Activated CD4-positive, alpha-beta T cell treated with anti-CD3 and anti-CD28 coated beads, Interleukin-2, amount 50 U/mL, for 16 hours (primary cell): ENCODE results near the gene FERMT1.
A peak's percentile ranks its signal among the peaks of the same experiment; 100 is the strongest.
"Not testable (repeated sequence)": the region's sequence is repeated elsewhere in the genome, so short reads cannot be mapped to it uniquely, and the experiment has no call there.

Experiments
- DNase-seq: peaks from one replicate; pipeline ENCODE4 v3.0.0-alpha.2; 2020

FERMT1 gene

GRCh38 chr20:6038256-6038655, 84.6 kb downstream of the FERMT1 start:
- no peak for DNase-seq

DNA sequence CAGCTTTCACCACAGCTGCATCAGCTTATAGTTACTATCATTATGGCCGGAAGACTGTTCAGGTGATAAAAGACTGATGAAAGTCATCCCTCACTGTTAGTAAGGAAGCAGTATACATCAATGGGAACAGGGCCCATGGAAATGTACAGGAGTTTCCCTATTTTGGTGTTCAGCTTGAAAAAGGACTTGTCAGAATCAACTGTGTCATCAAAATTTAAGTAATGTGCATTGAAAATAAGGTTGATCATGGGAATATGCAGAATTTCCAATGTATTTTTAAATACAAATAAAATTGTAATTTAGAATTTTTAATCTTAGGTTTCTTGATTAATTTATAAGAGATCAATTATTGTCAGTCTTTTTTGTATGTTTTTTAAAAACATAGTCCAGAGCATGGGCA, 85.7 kb downstream of the FERMT1 start:
- DNase-seq, result no peak

GRCh38 chr20:6036213-6036612, 86.6 kb downstream of the FERMT1 start:
- no peak for DNase-seq

GRCh38 chr20:6034134-6034969, 88.5 kb downstream of the FERMT1 start:
- DNase-seq, result no peak

DNA sequence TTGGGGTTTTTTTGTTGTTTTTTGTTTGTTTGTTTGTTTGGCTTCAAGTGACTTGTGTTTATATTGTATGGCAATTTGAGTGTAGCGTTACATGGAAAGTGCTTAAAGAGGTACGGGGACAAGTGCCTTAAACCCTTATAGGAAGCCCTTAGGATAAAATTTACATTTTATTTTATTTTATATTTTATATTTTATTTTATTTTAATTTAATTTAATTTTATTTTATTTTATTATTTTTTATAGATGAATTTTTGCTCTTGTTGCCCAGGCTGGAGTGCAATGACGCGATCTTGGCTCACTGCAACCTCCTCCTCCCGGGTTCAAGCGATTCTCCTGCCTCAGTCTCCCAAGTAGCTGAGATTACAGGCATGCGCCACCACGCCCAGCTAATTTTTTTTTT, 89.9 kb downstream of the FERMT1 start:
- DNase-seq, result not testable (repeated sequence)

DNA sequence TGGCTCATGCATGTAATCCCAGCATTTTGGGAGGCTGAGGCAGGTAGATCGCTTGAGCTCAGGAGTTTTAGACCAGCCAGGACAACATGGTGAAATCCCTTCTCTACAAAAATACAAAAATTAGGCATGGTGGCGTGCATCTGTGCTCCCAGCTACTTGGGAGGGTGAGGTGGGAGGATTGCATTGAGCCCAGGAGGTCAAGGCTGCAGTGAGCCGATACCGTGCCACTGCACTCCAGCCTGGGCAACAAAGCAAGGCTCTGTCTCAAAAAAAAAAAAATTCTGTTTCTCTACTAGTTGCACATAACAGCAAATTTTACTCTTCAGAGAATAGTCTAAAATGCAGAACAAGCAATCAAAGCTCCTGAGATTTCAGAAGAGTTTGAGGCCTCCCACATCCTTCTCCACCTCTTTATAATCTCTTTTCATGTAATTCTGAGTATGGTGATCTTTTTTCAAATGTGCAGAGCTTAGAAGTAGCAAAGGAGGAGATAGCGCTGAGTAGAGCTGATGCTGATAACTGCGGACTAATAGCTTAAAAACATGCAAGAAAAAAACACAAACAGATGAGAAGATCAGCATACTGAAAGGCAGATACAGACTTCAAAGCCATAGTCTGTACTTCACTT, 92.3 kb downstream of the FERMT1 start:
- DNase-seq, result no peak

GRCh38 chr20:6029538-6029937, 93.3 kb downstream of the FERMT1 start:
- no peak for DNase-seq

DNA sequence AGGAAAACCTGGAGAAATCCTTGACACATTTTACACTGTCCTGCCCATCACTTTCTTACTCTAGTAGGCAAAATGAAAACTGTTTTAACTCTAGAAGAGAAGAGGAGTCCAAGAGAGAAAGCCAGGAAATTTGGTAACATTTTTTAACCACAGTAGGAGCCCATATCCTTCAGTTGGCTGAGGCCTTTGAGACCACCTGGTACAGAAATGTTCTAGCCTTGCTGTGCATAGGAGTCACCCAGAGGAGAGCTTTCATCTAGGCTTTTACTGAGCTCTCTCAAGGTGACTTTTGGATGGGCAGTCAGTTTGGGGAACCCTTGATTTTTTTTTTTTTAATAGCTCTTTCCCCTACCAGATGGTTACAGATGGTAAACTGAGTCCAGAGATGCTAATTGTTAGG, 94.0 kb downstream of the FERMT1 start:
- no peak for DNase-seq

DNA sequence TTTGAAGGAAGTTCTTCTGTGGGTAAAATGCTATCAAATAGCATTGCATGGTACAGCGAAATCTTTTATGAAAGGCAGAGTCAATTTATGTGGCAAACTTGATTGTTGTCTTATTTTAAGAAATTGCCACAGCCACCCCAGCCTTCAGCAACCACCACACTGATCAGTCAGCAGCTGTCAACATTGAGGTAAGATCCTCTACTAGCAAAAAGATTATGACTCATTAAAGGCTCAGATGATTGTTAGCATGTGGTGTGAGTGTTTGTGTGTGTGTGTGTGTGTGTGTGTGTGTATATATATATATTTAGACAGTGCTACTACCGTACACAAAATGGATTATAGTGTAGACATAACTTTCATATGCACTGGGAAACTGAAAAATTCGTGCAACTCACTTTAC, 96.8 kb downstream of the FERMT1 start:
- DNase-seq, result peak; percentile 40
